H9 (cell line): Measurements from ENCODE around the gene RASSF5. TPM values are rescaled to one million over a fixed set of nuclear protein-coding genes. Genes with fewer than 3 reads are reported as not detected.

Source experiments
- DNase-seq: peaks from one replicate; pipeline ENCODE4 v3.0.0-alpha.2; 2017
- H2AFZ ChIP-seq: one replicate; pipeline ENCODE4 v1.6.1; 2013; ENCODE audit warnings: mild to moderate bottlenecking, low read length, control low read depth, moderate library complexity
- H2AK5ac ChIP-seq: 2 replicates; pipeline ENCODE4 v1.6.1; 2013; ENCODE audit warnings: low read length, control low read depth, mixed read lengths; ENCODE audit not compliant: insufficient read length
- H2BK120ac ChIP-seq: one replicate; pipeline ENCODE4 v1.6.1; 2013; ENCODE audit warnings: low read depth, mild to moderate bottlenecking, low read length, control low read depth, inconsistent platforms; ENCODE audit not compliant: poor library complexity, severe bottlenecking
- H2BK12ac ChIP-seq: 2 replicates; pipeline ENCODE4 v1.6.1; 2013; ENCODE audit warnings: low read length, control low read depth, mixed read lengths, low read depth; ENCODE audit not compliant: insufficient read length
- H2BK15ac ChIP-seq: 2 replicates; pipeline ENCODE4 v1.6.1; 2013; ENCODE audit warnings: low read depth, low read length, control low read depth
- H2BK20ac ChIP-seq: one replicate; pipeline ENCODE4 v1.6.1; 2013; ENCODE audit warnings: low read depth, mild to moderate bottlenecking, low read length, control low read depth, inconsistent platforms; ENCODE audit not compliant: poor library complexity, severe bottlenecking
- H2BK5ac ChIP-seq: 2 replicates; pipeline ENCODE4 v1.6.1; 2013; ENCODE audit warnings: low read length, control low read depth, mixed read lengths; ENCODE audit not compliant: insufficient read length
- H3K14ac ChIP-seq: 2 replicates; pipeline ENCODE4 v1.6.1; 2013; ENCODE audit warnings: low read length, control low read depth; ENCODE audit not compliant: insufficient read depth
- H3K18ac ChIP-seq: 2 replicates; pipeline ENCODE4 v1.6.1; 2013; ENCODE audit warnings: low read depth, mild to moderate bottlenecking, mixed read lengths, low read length, control low read depth; ENCODE audit not compliant: insufficient read length
- H3K23ac ChIP-seq: 2 replicates; pipeline ENCODE4 v1.6.1; 2013; ENCODE audit warnings: low read length, control low read depth, mixed read lengths, low read depth; ENCODE audit not compliant: insufficient read length
- H3K23me2 ChIP-seq: 2 replicates; pipeline ENCODE4 v1.6.1; 2013; ENCODE audit warnings: low read depth, mild to moderate bottlenecking, mixed read lengths, low read length, control low read depth; ENCODE audit not compliant: insufficient read length, poor library complexity, severe bottlenecking
- H3K27ac ChIP-seq: 2 replicates; pipeline ENCODE4 v1.5.1; 2013; ENCODE audit warnings: low read length, control low read depth, mixed read lengths, low read depth; ENCODE audit not compliant: insufficient read length
- H3K27me3 ChIP-seq: 2 replicates; pipeline ENCODE4 v1.6.1; 2013; ENCODE audit warnings: low read length, control low read depth, inconsistent platforms; ENCODE audit not compliant: insufficient read depth
- H3K4ac ChIP-seq: 2 replicates; pipeline ENCODE4 v1.6.1; 2013; ENCODE audit warnings: low read depth, mild to moderate bottlenecking, control low read depth, inconsistent platforms, low read length, moderate library complexity
- H3K4me1 ChIP-seq: 2 replicates; pipeline ENCODE4 v1.6.1; 2013; ENCODE audit warnings: low read length, control low read depth, inconsistent platforms; ENCODE audit not compliant: insufficient read depth
- H3K4me2 ChIP-seq: 2 replicates; pipeline ENCODE4 v1.6.1; 2013; ENCODE audit warnings: low read length, control low read depth, mixed read lengths; ENCODE audit not compliant: insufficient read length, insufficient read depth
- H3K56ac ChIP-seq: 2 replicates; pipeline ENCODE4 v1.6.1; 2013; ENCODE audit warnings: low read depth, mild to moderate bottlenecking, mixed read lengths, low read length, control low read depth; ENCODE audit not compliant: insufficient read length
- H3K79me1 ChIP-seq: 2 replicates; pipeline ENCODE4 v1.6.1; 2013; ENCODE audit warnings: low read depth, mild to moderate bottlenecking, moderate library complexity, low read length, control low read depth, inconsistent platforms; ENCODE audit not compliant: insufficient read depth, poor library complexity, severe bottlenecking
- H3K79me2 ChIP-seq: 2 replicates; pipeline ENCODE4 v1.6.1; 2013; ENCODE audit warnings: low read length, control low read depth, inconsistent platforms; ENCODE audit not compliant: insufficient read depth
- H3K9ac ChIP-seq: 2 replicates; pipeline ENCODE4 v1.6.1; 2013; ENCODE audit warnings: low read length, control low read depth, mixed read lengths; ENCODE audit not compliant: insufficient read length; ENCODE audit errors: extremely low read depth
- H3K9me3 ChIP-seq: one replicate; pipeline ENCODE4 v1.6.1; 2013; ENCODE audit warnings: low read depth, low read length, inconsistent platforms; ENCODE audit not compliant: control insufficient read depth
- H3T11ph ChIP-seq: one replicate; pipeline ENCODE4 v1.6.1; 2013; ENCODE audit warnings: mild to moderate bottlenecking, low read length, control low read depth, inconsistent platforms
- H4K20me1 ChIP-seq: one replicate; pipeline ENCODE4 v1.6.1; 2013; ENCODE audit not compliant: control insufficient read depth, insufficient read length, insufficient read depth
- H4K5ac ChIP-seq: 2 replicates; pipeline ENCODE4 v1.6.1; 2013; ENCODE audit warnings: low read depth, mild to moderate bottlenecking, mixed read lengths, low read length, control low read depth; ENCODE audit not compliant: insufficient read length
- H4K8ac ChIP-seq: replicated peaks from 2 replicates; pipeline ENCODE4 v1.6.1; 2013; ENCODE audit warnings: low read length, control low read depth, mixed read lengths, low read depth; ENCODE audit not compliant: insufficient read length
- H4K91ac ChIP-seq: 2 replicates; pipeline ENCODE4 v1.6.1; 2013; ENCODE audit warnings: low read depth, mild to moderate bottlenecking, moderate library complexity, mixed read lengths, low read length, control low read depth; ENCODE audit not compliant: insufficient read length
- H3K27ac Mint-ChIP-seq, 3 experiments: 2 replicates in 2 of 3; 3 replicates in 1 of 3; pipeline ENCODE4 v1.8.0; 2020 to 2021; ENCODE audit warnings: mixed read lengths in 3 of 3, mild to moderate bottlenecking in 1 of 3, moderate library complexity in 1 of 3
- H3K27me3 Mint-ChIP-seq: 2 replicates; pipeline ENCODE4 v1.8.0; 2021; ENCODE audit warnings: low read depth, mild to moderate bottlenecking, moderate library complexity, mixed read lengths
- H3K36me3 Mint-ChIP-seq, 3 experiments: 2 replicates in 2 of 3; 3 replicates in 1 of 3; pipeline ENCODE4 v1.8.0; 2020 to 2021; ENCODE audit warnings: low read depth in 3 of 3, mixed read lengths in 3 of 3; ENCODE audit not compliant: insufficient read depth in 1 of 3
- H3K4me1 Mint-ChIP-seq, 2 experiments: 2 replicates each; pipeline ENCODE4 v1.8.0; 2020; ENCODE audit warnings: mixed read lengths in 2 of 2
- H3K4me3 Mint-ChIP-seq, 2 experiments: 2 replicates in 1 of 2; 3 replicates in 1 of 2; pipeline ENCODE4 v1.8.0; 2020 to 2021; ENCODE audit warnings: mild to moderate bottlenecking in 2 of 2, mixed read lengths in 2 of 2, moderate library complexity in 1 of 2
- H3K9me3 Mint-ChIP-seq, 2 experiments: 2 replicates in 1 of 2; 3 replicates in 1 of 2; pipeline ENCODE4 v1.8.0; 2020; ENCODE audit warnings: mild to moderate bottlenecking in 2 of 2, mixed read lengths in 2 of 2, moderate library complexity in 1 of 2
- CTCF ChIP-seq: fragments of 200-600 bp; sonication (generic); conservative IDR thresholded peaks from 3 replicates; pipeline ENCODE4 v1.8.0; 2021; ENCODE audit warnings: antibody characterized with exemption, mild to moderate bottlenecking
- WGBS: extraction: QIAGEN DNeasy Blood & Tissue Kit; methylation state at CpG from one replicate; pipeline ENCODE4 v1.1.7; 2013; ENCODE audit warnings: missing lambda C conversion rate, low lambda C conversion rate, mixed read lengths; ENCODE audit not compliant: insufficient read length; ENCODE audit errors: extremely low coverage; 5-methylcytosine and 5-hydroxymethylcytosine counted together
- total RNA-seq: library from RNA; stranded (reverse); gene quantifications from 2 replicates; pipeline ENCODE4 v1.2.1, GENCODE V29; 2021

RASSF5 gene
- total RNA-seq, 1 experiment from 2014 or later = 0.50 TPM

- Histone ChIP-seq H3K79me1 (no peaks in the 10 kb centered on the region), H3K18ac (no peak overlapping the region), H3K56ac (no peak overlapping the region), H3K9me3 (no peaks in the 10 kb centered on the region), H3K14ac (no peak overlapping the region), H2AFZ (no peak overlapping the region), H3K27me3 (peaks cover 6% of the 10 kb centered on the region; the same call in 1 of the 2 replicates), H4K8ac (no peak overlapping the region), H4K20me1 (no peaks in the 10 kb centered on the region), H2BK20ac (no peak overlapping the region), H2BK15ac (no peak overlapping the region), H3K23me2 (peaks cover 8% of the 10 kb centered on the region), H2BK12ac (no peak overlapping the region), H2BK5ac (no peak overlapping the region), H4K5ac (no peak overlapping the region), H2BK120ac (no peak overlapping the region), H3K4me1 (no peaks in the 10 kb centered on the region), H3K27ac (no peak overlapping the region), H3T11ph (no peak overlapping the region), H3K23ac (no peak overlapping the region), H3K4me2 (no peak overlapping the region), H3K79me2 (no peaks in the 10 kb centered on the region), H3K4ac (no peak overlapping the region), H3K9ac (no peak overlapping the region), H2AK5ac (no peak overlapping the region), H4K91ac (no peak overlapping the region)
- WGBS = no CpG with 5 or more reads among the region's 1 CpG
- no peak for TF ChIP-seq CTCF
- H3K9me3 Mint-ChIP-seq = no peaks in the 10 kb centered on the region
- no peak overlapping the region for H3K4me3 Mint-ChIP-seq
- no peak for DNase-seq
- H3K27me3 Mint-ChIP-seq = peaks cover 67% of the 10 kb centered on the region
- peaks cover 27 to 29% of the 10 kb centered on the region in 2 experiments for H3K4me1 Mint-ChIP-seq
- no peaks in the 10 kb centered on the region for H3K36me3 Mint-ChIP-seq
- no peak overlapping the region for H3K27ac Mint-ChIP-seq
Measured at GRCh38 chr1:206554701-206555472, 47.6 kb downstream of the RASSF5 start.
